ENCODE data around the gene ANAPC2.

ANAPC2 gene, protein sequence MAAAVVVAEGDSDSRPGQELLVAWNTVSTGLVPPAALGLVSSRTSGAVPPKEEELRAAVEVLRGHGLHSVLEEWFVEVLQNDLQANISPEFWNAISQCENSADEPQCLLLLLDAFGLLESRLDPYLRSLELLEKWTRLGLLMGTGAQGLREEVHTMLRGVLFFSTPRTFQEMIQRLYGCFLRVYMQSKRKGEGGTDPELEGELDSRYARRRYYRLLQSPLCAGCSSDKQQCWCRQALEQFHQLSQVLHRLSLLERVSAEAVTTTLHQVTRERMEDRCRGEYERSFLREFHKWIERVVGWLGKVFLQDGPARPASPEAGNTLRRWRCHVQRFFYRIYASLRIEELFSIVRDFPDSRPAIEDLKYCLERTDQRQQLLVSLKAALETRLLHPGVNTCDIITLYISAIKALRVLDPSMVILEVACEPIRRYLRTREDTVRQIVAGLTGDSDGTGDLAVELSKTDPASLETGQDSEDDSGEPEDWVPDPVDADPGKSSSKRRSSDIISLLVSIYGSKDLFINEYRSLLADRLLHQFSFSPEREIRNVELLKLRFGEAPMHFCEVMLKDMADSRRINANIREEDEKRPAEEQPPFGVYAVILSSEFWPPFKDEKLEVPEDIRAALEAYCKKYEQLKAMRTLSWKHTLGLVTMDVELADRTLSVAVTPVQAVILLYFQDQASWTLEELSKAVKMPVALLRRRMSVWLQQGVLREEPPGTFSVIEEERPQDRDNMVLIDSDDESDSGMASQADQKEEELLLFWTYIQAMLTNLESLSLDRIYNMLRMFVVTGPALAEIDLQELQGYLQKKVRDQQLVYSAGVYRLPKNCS

GRCh38 chr9:137188490-137189296, at the start of gene ANAPC2, which contains the start of gene SSNA1:
Gene ANAPC2 (minus strand): TSS chr9:137188560. CDS start chr9:137188532, 28 bp downstream.
Gene SSNA1 (plus strand): TSS chr9:137188676. CDS start chr9:137188727, 51 bp downstream.
- H3K4me3 ChIP-seq (replicated peaks in 1 of 2; ENCODE audit: low read depth in 2 of 2, low read length in 2 of 2): peak within 1 kb of the TSS; percentile 95 to 99
- peak; percentile 93 to 95 for DNase-seq (ENCODE audit: low read depth in 2 of 2)

DNA sequence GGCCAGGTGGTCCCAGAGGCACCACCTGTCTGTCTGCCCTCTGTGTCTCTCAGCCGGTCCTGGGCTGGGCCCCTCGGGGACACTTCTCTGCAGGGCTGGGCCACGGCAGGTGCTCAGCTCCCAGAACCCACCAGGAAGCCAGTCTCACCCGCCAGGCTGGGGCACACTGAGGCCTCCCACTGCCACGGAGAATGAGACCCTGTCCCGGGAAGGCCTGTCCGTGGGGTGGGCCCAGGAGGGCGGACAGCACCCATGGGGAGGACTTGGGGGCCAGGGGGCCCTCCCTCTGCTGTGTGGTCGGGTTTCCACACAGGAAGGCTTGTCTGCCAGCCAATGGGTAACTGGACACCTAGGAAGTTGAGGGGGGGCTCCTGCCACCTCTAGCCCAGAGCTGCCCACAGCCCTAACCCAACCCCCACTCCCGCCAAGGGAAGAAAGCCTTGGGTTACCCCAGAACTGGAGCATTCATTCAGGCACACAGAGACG, 48.6 kb upstream of the ANAPC2 start:
- DNase-seq (ENCODE audit: low read depth in 2 of 2): no peak
- no peak for TF ChIP-seq CTCF (IDR thresholded peaks at IDR 0.05; ENCODE audit: low read depth, low read length)
- H3K4me3 ChIP-seq (replicated peaks in 1 of 2; ENCODE audit: low read depth in 2 of 2, low read length in 2 of 2): no peak overlapping the region

More at GRCh38 chr9:137188490-137189296, at the start of gene ANAPC2, which contains the start of gene SSNA1:
- peak; percentile 50 for TF ChIP-seq CTCF (IDR thresholded peaks at IDR 0.05; ENCODE audit: low read depth, low read length)

DNA sequence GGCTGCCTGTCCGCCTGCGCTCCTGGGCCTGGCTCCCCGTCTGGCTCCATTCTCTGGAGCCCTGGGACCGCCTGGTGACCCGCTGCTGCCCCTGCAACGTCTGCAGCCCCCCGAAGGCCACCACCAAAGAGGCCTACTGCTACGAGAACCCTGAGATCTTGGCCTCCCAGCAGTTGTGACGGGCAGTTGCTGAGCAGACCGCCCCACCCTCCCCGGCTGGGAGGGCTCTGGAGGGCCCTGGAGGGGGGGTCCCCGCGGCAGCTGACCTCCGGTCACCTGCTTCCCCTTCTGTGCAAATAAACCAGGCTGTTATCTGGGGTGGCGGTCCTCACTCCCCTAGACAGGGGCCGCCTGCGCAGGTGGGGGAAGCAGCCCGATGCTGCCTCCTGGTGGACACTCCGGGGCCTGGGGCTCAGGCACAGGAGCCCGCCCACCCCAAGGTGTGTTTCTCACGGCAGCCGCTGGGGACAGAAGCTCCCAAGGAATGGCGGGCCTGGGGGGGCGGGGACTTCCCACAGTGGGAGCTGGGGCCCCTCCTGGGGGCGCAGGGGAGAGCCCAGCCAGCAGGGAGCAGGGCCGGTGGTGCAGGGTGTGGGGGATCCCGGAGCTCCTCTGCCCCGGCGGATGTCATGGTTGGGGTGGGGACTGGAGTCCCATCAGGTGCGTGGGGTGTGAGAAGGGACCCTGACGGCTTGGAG, 48.0 kb upstream of the ANAPC2 start:
- DNase-seq (ENCODE audit: low read depth in 2 of 2): peak; percentile 79 to 82
- TF ChIP-seq CTCF (IDR thresholded peaks at IDR 0.05; ENCODE audit: low read depth, low read length): peak; percentile 99
- no peak overlapping the region for H3K4me3 ChIP-seq (replicated peaks in 1 of 2; ENCODE audit: low read depth in 2 of 2, low read length in 2 of 2)

- H3K4me3 ChIP-seq (replicated peaks in 1 of 2; ENCODE audit: low read depth in 2 of 2, low read length in 2 of 2): no peak overlapping the region
- TF ChIP-seq CTCF (IDR thresholded peaks at IDR 0.05; ENCODE audit: low read depth, low read length): no peak
- no peak for DNase-seq (ENCODE audit: low read depth in 2 of 2)
Observed at GRCh38 chr9:137235424-137236237, 47.3 kb upstream of the ANAPC2 start.

GRCh38 chr9:137234758-137235423, 46.5 kb upstream of the ANAPC2 start:
- TF ChIP-seq CTCF (IDR thresholded peaks at IDR 0.05; ENCODE audit: low read depth, low read length): no peak
- no peak for DNase-seq (ENCODE audit: low read depth in 2 of 2)
- H3K4me3 ChIP-seq (replicated peaks in 1 of 2; ENCODE audit: low read depth in 2 of 2, low read length in 2 of 2): no peak overlapping the region

Data from cardiac fibroblast (primary cell).